BLaER1 treated with 17β-estradiol and CSF1 and Interleukin-3, amounts not matched to agents 10 nM and 100 nM (cell line): Measurements from ENCODE around the gene CTNNA3.
"Not testable (repeated sequence)": the region's sequence is repeated elsewhere in the genome, so short reads cannot be mapped to it uniquely, and the experiment has no call there.

ENCODE experiments used
- H3K27ac ChIP-seq, 11 experiments: shearing (Covaris generic); formaldehyde crosslinking; 2 replicates each; pipeline ENCODE4 v1.8.1; 2022
- H3K27me3 ChIP-seq, 11 experiments: shearing (Covaris generic); formaldehyde crosslinking; 2 replicates each; pipeline ENCODE4 v1.8.1; 2022
- H3K36me3 ChIP-seq, 11 experiments: shearing (Covaris generic); formaldehyde crosslinking; 2 replicates each; pipeline ENCODE4 v1.8.1; 2022
- H3K4me1 ChIP-seq, 10 experiments: shearing (Covaris generic); formaldehyde crosslinking; 2 replicates each; pipeline ENCODE4 v1.8.1; 2022
- H3K4me2 ChIP-seq, 11 experiments: shearing (Covaris generic); formaldehyde crosslinking; 2 replicates each; pipeline ENCODE4 v1.8.1; 2022
- H3K4me3 ChIP-seq, 10 experiments: shearing (Covaris generic); formaldehyde crosslinking; 2 replicates each; pipeline ENCODE4 v1.8.1; 2022
- H3K9ac ChIP-seq, 11 experiments: shearing (Covaris generic); formaldehyde crosslinking; 2 replicates each; pipeline ENCODE4 v1.8.1; 2022
- H3K9me3 ChIP-seq, 11 experiments: shearing (Covaris generic); formaldehyde crosslinking; replicated peaks in 1 of 11; 2 replicates each; pipeline ENCODE4 v1.8.1; 2022
- H4K20me1 ChIP-seq, 11 experiments: shearing (Covaris generic); formaldehyde crosslinking; 2 replicates each; pipeline ENCODE4 v1.8.1; 2022
- Cebpa-rat ChIP-seq, 11 experiments: shearing (Covaris generic); IDR thresholded peaks; 2 replicates each; pipeline ENCODE4 v1.8.1; 2022

CTNNA3 gene

GRCh38 chr10:67261300-67261797 is 434.6 kb downstream of the CTNNA3 start:
- Histone ChIP-seq H4K20me1 (no peaks in the 10 kb centered on the region), H3K4me3 (no peak overlapping the region), H3K4me1 (peaks cover 0 to 4% (median 0%) of the 10 kb centered on the region in 10 experiments; a peak in 1 of 20 replicates), H3K36me3 (no peaks in the 10 kb centered on the region), H3K9ac (no peak overlapping the region), H3K27me3 (no peaks in the 10 kb centered on the region), H3K27ac (no peak overlapping the region), H3K9me3 (no peaks in the 10 kb centered on the region), H3K4me2 (no peak overlapping the region)
- 0 out of 22 replicates have a peak, but pooled peaks of 2 of the 11 experiments have one; percentile 23 to 30 for TF ChIP-seq Cebpa-rat (IDR thresholded peaks at IDR 0.05)

DNA sequence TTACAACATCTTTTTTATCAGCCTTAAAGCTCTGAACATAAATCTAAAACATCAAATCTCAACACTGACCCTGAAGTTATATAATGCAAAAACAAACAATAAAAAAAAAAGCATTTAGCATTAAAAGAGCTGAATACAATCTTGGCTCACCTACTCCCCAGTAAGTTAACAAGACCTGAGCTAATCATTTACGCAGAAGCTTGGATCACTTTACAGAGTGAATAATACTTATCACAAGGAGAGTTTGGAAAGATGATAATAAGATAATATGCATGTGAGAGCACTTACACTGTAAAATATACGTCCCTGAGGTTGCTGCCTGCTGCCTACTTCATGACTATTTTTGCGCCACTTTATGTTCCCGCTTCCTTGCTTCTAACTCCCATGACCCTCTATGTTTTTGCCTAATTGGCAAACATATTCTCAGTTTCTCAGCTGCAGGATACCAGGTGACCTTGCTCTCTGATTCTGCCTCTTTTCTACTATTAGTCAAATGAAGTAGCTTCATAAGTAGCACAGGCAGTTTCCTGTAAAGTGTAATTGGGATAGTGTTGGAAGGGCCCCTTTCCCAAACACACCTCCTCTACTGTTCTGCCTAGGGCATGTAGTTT is 436.6 kb downstream of the CTNNA3 start:
- no peak overlapping the region for H3K27ac ChIP-seq
- H3K4me3 ChIP-seq, result no peak overlapping the region
- H3K4me2 ChIP-seq, result no peak overlapping the region
- H4K20me1 ChIP-seq, result no peaks in the 10 kb centered on the region
- no peaks in the 10 kb centered on the region for H3K27me3 ChIP-seq
- no peaks in the 10 kb centered on the region for H3K36me3 ChIP-seq
- no peak overlapping the region for H3K9ac ChIP-seq
- no peaks in the 10 kb centered on the region for H3K9me3 ChIP-seq
- peaks cover 0 to 4% (median 0%) of the 10 kb centered on the region in 10 experiments; a peak in 1 of 20 replicates for H3K4me1 ChIP-seq
- no peak for TF ChIP-seq Cebpa-rat (IDR thresholded peaks at IDR 0.05)

- Histone ChIP-seq H4K20me1 (no peaks in the 10 kb centered on the region), H3K4me3 (no peak overlapping the region), H3K27ac (no peak overlapping the region), H3K36me3 (no peaks in the 10 kb centered on the region), H3K4me2 (no peak overlapping the region), H3K9me3 (no peaks in the 10 kb centered on the region), H3K4me1 (no peaks in the 10 kb centered on the region), H3K27me3 (no peaks in the 10 kb centered on the region), H3K9ac (no peak overlapping the region)
- no peak for TF ChIP-seq Cebpa-rat (IDR thresholded peaks at IDR 0.05)
Observed at GRCh38 chr10:67257427-67258144, 438.4 kb downstream of the CTNNA3 start.

DNA sequence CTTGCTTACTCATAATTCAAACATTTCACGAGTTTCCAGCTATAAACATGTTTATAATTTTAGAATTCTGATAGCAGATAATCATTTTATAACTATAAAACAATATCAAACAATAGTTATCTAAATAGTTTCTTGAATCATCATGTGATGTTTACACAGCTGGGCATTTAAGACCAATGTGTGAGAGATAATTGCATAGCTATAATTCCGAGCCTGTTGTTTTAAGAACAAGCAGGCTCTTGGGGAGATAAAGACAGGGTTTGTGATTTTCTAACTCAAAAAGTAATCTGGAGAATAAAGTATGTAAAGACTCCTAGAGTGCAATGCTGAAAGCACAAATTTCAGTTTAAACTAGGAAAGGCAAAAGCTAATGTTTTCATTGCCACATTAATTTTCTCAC is 439.0 kb downstream of the CTNNA3 start:
- H3K36me3 ChIP-seq, result no peaks in the 10 kb centered on the region
- TF ChIP-seq Cebpa-rat (IDR thresholded peaks at IDR 0.05), result no peak
- H3K9ac ChIP-seq, result no peak overlapping the region

GRCh38 chr10:67250686-67251085 is 445.3 kb downstream of the CTNNA3 start:
- Histone ChIP-seq H3K36me3 (no peaks in the 10 kb centered on the region), H3K4me3 (no peak overlapping the region), H3K27ac (no peak overlapping the region), H3K4me2 (no peak overlapping the region), H3K4me1 (no peaks in the 10 kb centered on the region), H3K9me3 (no peaks in the 10 kb centered on the region), H4K20me1 (no peaks in the 10 kb centered on the region), H3K27me3 (no peaks in the 10 kb centered on the region), H3K9ac (no peak overlapping the region)
- TF ChIP-seq Cebpa-rat (IDR thresholded peaks at IDR 0.05), result no peak

More for the DNA sequence above, 439.0 kb downstream of the CTNNA3 start:
- Histone ChIP-seq H3K27me3 (no peaks in the 10 kb centered on the region), H3K4me3 (no peak overlapping the region), H3K4me2 (no peak overlapping the region), H3K4me1 (no peaks in the 10 kb centered on the region), H3K27ac (no peak overlapping the region), H3K9me3 (no peaks in the 10 kb centered on the region), H4K20me1 (no peaks in the 10 kb centered on the region)

DNA sequence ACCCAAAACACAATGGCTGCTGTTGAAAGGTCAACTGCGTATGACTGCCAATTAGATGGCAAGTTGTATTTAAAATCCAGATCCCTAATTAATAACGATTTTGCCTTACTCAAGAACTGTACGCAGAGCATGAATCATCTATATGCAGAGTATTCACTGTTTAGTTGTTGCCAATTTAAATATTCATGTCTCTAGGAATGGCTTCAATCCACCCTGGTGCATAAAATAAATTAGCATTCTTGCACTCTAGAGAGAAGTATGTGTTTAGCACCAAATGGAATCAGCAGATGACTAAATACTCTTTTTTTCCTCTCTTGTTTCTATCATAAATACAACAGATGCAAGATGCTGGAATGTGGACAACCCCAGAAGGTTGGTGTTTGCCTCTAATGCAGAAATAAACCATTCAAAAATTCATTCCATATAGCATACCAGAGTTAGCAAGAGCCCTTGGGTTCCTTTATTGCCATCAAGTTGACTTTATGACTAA is 449.9 kb downstream of the CTNNA3 start:
- no peaks in the 10 kb centered on the region for H4K20me1 ChIP-seq
- no peak overlapping the region for H3K4me2 ChIP-seq
- H3K9me3 ChIP-seq, result no peaks in the 10 kb centered on the region
- H3K9ac ChIP-seq, result no peak overlapping the region
- no peak overlapping the region for H3K4me3 ChIP-seq
- no peaks in the 10 kb centered on the region for H3K27me3 ChIP-seq
- no peak overlapping the region for H3K27ac ChIP-seq
- no peak for TF ChIP-seq Cebpa-rat (IDR thresholded peaks at IDR 0.05)
- H3K4me1 ChIP-seq, result no peaks in the 10 kb centered on the region
- H3K36me3 ChIP-seq, result no peaks in the 10 kb centered on the region

GRCh38 chr10:67242528-67242927 is 453.5 kb downstream of the CTNNA3 start:
- Histone ChIP-seq H3K4me3 (no peak overlapping the region), H3K27ac (no peak overlapping the region), H3K4me1 (no peaks in the 10 kb centered on the region), H3K9me3 (no peaks in the 10 kb centered on the region), H3K36me3 (no peaks in the 10 kb centered on the region), H3K27me3 (no peaks in the 10 kb centered on the region), H4K20me1 (no peaks in the 10 kb centered on the region), H3K4me2 (no peak overlapping the region), H3K9ac (no peak overlapping the region)
- TF ChIP-seq Cebpa-rat (IDR thresholded peaks at IDR 0.05), result no peak

DNA sequence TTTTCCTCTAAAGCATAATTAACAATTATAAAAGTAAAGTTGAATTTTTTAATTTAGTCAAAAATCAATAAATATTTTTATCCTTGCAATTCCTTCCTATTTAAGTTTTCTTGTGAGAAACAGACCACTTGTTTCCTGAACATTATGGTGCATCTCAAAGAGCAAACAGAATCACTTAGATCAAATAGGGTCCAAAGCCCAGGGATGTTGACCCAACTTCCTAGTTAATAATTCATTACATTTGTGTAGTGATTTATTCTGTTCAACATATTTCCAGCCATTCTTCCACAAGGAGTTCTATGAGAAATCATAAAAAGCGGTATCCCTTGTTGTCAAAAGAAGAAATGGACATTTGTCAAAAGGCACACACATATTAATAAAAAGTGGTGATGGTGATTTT is 454.5 kb downstream of the CTNNA3 start:
- Histone ChIP-seq H3K27me3 (no peaks in the 10 kb centered on the region), H3K36me3 (no peaks in the 10 kb centered on the region), H3K9ac (no peak overlapping the region), H3K4me2 (no peak overlapping the region), H3K9me3 (no peaks in the 10 kb centered on the region), H3K4me3 (no peak overlapping the region), H3K27ac (no peak overlapping the region), H3K4me1 (no peaks in the 10 kb centered on the region), H4K20me1 (no peaks in the 10 kb centered on the region)
- TF ChIP-seq Cebpa-rat (IDR thresholded peaks at IDR 0.05), result no peak

DNA sequence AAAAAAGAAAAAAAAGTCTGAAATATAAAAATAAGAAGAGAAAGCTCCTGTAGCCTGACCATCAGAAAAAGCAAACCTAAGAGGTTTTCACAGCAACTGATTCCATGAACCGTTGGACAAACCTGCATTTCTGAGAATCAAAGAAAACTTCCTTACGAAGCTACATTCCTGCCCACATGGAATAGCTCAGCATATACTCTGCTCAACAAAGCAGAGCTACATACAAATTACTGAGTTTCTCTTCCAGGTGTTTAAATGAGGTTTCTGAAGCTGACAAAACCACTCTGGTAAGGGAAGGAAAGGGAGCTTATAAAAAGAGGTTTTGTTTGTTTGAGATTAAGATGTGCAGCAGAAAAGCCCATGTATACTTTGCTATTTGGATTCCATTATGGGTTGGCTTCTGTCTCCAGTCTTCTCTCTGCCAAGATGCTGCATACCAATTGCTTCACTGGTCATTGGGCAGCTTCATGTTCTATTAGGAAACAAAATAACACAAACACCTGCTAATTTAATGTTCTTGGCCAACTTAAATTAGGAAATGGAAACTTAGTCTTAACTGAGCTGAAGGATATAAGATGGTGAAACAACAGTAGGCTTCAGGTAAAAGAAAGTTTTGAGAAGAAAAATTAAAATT is 456.0 kb downstream of the CTNNA3 start:
- Histone ChIP-seq H3K4me3 (no peak overlapping the region), H3K36me3 (no peaks in the 10 kb centered on the region), H3K4me1 (no peaks in the 10 kb centered on the region), H3K9ac (no peak overlapping the region), H3K4me2 (no peak overlapping the region), H4K20me1 (no peaks in the 10 kb centered on the region), H3K27ac (no peak overlapping the region), H3K9me3 (no peaks in the 10 kb centered on the region), H3K27me3 (no peaks in the 10 kb centered on the region)
- TF ChIP-seq Cebpa-rat (IDR thresholded peaks at IDR 0.05), result no peak

DNA sequence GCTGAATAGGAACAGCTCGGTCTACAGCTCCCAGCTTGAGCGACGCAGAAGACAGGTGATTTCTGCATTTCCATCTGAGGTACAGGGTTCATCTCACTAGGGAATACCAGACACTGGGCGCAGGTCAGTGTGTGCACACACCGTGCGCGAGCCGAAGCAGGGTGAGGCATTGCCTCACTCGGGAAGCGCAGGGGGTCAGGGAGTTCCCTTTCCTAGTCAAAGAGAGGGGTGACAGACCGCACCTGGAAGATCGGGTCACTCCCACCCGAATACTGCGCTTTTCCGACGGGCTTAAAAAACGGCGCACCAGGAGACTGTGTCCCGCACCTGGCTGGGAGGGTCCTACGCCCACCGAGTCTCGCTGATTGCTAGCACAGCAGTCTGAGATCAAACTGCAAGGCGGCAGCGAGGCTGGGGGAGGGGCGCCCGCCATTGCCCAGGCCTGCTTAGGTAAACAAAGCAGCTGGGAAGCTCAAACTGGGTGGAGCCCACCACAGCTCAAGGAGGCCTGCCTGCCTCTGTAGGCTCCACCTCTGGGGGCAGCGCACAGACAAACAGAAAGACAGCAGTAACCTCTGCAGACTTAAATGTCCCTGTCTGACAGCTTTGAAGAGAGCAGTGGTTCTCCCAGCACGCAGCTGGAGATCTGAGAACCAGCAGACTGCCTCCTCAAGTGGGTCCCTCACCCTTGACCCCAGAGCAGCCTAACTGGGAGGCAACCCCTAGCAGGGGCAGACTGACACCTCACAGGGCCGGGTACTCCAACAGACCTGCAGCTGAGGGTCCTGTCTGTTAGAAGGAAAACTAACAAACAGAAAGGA is 465.1 kb downstream of the CTNNA3 start:
- H3K4me2 ChIP-seq, result peak overlapping the region in 3 of 11 experiments; percentile 12 to 28 (median 18); a peak in 3 of 22 replicates
- H3K9ac ChIP-seq, H4K20me1 ChIP-seq, H3K27ac ChIP-seq, H3K27me3 ChIP-seq, H3K4me3 ChIP-seq, H3K9me3 ChIP-seq, H3K36me3 ChIP-seq, H3K4me1 ChIP-seq: not testable (repeated sequence)
